Trophoblast cell (in vitro differentiated cells and primary cell): ENCODE results near the gene ZC3H15. TPM values are rescaled to one million over a fixed set of nuclear protein-coding genes. Genes with fewer than 3 reads are reported as not detected.
"Not testable (repeated sequence)": the region's sequence is repeated elsewhere in the genome, so short reads cannot be mapped to it uniquely, and the experiment has no call there.

Source experiments
- DNase-seq, 2 donors: peaks; one replicate each; pipeline ENCODE4 v3.0.0-alpha.2; 2016
- H2AFZ ChIP-seq: 2 replicates; pipeline ENCODE4 v1.6.1; 2013; ENCODE audit warnings: low read length, moderate library complexity, mild to moderate bottlenecking; ENCODE audit not compliant: insufficient read depth, poor library complexity
- H2AK5ac ChIP-seq: 2 replicates; pipeline ENCODE4 v1.6.1; 2013; ENCODE audit warnings: mild to moderate bottlenecking, low read length
- H2BK120ac ChIP-seq: 2 replicates; pipeline ENCODE4 v1.6.1; 2013; ENCODE audit warnings: low read length, mild to moderate bottlenecking, moderate library complexity; ENCODE audit not compliant: insufficient read depth, poor library complexity
- H2BK12ac ChIP-seq: 2 replicates; pipeline ENCODE4 v1.6.1; 2013; ENCODE audit warnings: mild to moderate bottlenecking, low read length, moderate library complexity
- H2BK5ac ChIP-seq: 2 replicates; pipeline ENCODE4 v1.6.1; 2013; ENCODE audit warnings: low read length, low read depth, moderate library complexity, mild to moderate bottlenecking; ENCODE audit not compliant: poor library complexity
- H3K14ac ChIP-seq: 2 replicates; pipeline ENCODE4 v1.6.1; 2013; ENCODE audit warnings: mild to moderate bottlenecking, low read length
- H3K18ac ChIP-seq: 2 replicates; pipeline ENCODE4 v1.6.1; 2013; ENCODE audit warnings: mild to moderate bottlenecking, low read length
- H3K23ac ChIP-seq: 2 replicates; pipeline ENCODE4 v1.6.1; 2013; ENCODE audit warnings: low read length
- H3K27ac ChIP-seq: 2 replicates; pipeline ENCODE4 v1.5.1; 2013; ENCODE audit warnings: low read depth, mild to moderate bottlenecking, inconsistent platforms, low read length, moderate library complexity
- H3K27me3 ChIP-seq: 2 replicates; pipeline ENCODE4 v1.6.1; 2013; ENCODE audit warnings: inconsistent platforms, mild to moderate bottlenecking, low read length, moderate library complexity; ENCODE audit not compliant: insufficient read depth
- H3K36me3 ChIP-seq, 2 experiments: 1 replicate in 1 of 2; 2 replicates in 1 of 2; pipeline ENCODE4 v1.6.1; 2013; ENCODE audit warnings: low read length in 2 of 2, mild to moderate bottlenecking in 2 of 2, moderate library complexity in 1 of 2; ENCODE audit not compliant: insufficient read depth in 2 of 2, control insufficient read depth in 1 of 2
- H3K4ac ChIP-seq: 2 replicates; pipeline ENCODE4 v1.6.1; 2013; ENCODE audit warnings: low read depth, mild to moderate bottlenecking, low read length, moderate library complexity
- H3K4me1 ChIP-seq, 2 experiments: 1 replicate in 1 of 2; 2 replicates in 1 of 2; pipeline ENCODE4 v1.6.1; 2013; ENCODE audit warnings: low read length in 2 of 2, mild to moderate bottlenecking in 2 of 2, moderate library complexity in 1 of 2; ENCODE audit not compliant: insufficient read depth in 2 of 2, control insufficient read depth in 1 of 2
- H3K4me2 ChIP-seq: 2 replicates; pipeline ENCODE4 v1.6.1; 2013; ENCODE audit warnings: inconsistent platforms, mild to moderate bottlenecking, low read length, moderate library complexity
- H3K4me3 ChIP-seq: 2 replicates; pipeline ENCODE4 v1.5.1; 2013; ENCODE audit warnings: mild to moderate bottlenecking, low read depth, low read length, inconsistent platforms
- H3K79me1 ChIP-seq: one replicate; pipeline ENCODE4 v1.6.1; 2013; ENCODE audit warnings: low read length
- H3K79me2 ChIP-seq: 2 replicates; pipeline ENCODE4 v1.6.1; 2013; ENCODE audit warnings: low read length, mild to moderate bottlenecking; ENCODE audit not compliant: control insufficient read depth, insufficient read depth, poor library complexity
- H3K9ac ChIP-seq: 2 replicates; pipeline ENCODE4 v1.6.1; 2013; ENCODE audit warnings: mild to moderate bottlenecking, low read length
- H3K9me3 ChIP-seq: 2 replicates; pipeline ENCODE4 v1.6.1; 2013; ENCODE audit warnings: low read depth, mild to moderate bottlenecking, control low read depth, inconsistent platforms, low read length; ENCODE audit not compliant: insufficient read depth
- H4K12ac ChIP-seq: 2 replicates; pipeline ENCODE4 v1.6.1; 2013; ENCODE audit warnings: low read depth, mild to moderate bottlenecking, low read length, moderate library complexity
- H4K8ac ChIP-seq: 2 replicates; pipeline ENCODE4 v1.6.1; 2013; ENCODE audit warnings: low read depth, mild to moderate bottlenecking, low read length, moderate library complexity
- H4K91ac ChIP-seq: one replicate; pipeline ENCODE4 v1.6.1; 2013; ENCODE audit warnings: low read depth, mild to moderate bottlenecking, low read length, moderate library complexity
- WGBS: extraction: QIAGEN DNeasy Blood & Tissue Kit; methylation state at CpG from one replicate; pipeline ENCODE4 v1.1.7; 2013; ENCODE audit warnings: missing lambda C conversion rate; ENCODE audit not compliant: insufficient read length, insufficient coverage; ENCODE audit errors: extremely low coverage; 5-methylcytosine and 5-hydroxymethylcytosine counted together
- polyA plus RNA-seq: library from polyadenylated mRNA; stranded (reverse); fragments of 200-250 nt; gene quantifications from 2 replicates; pipeline ENCODE4 v1.2.3, GENCODE V29; 2013

The ZC3H15 gene
- 62.1 and 64.6 TPM in 2 replicates for polyA plus RNA-seq

- H2BK5ac ChIP-seq = peak within 1 kb of the TSS; percentile 24
- WGBS = no CpG with 5 or more reads among the region's 63 CpGs
- DNase-seq = peak; percentile 98 to 99
- H3K18ac ChIP-seq = peak within 1 kb of the TSS; percentile 18
- H2AK5ac ChIP-seq = peak within 1 kb of the TSS; percentile 24
- H2AFZ ChIP-seq = peak within 1 kb of the TSS; percentile 38
- H3K4me1 ChIP-seq = no peaks in the 10 kb centered on the region
- H3K36me3 ChIP-seq = no peaks in the 10 kb centered on the region
- H3K27ac ChIP-seq = peak within 1 kb of the TSS; percentile 86
- H3K4me2 ChIP-seq = peak within 1 kb of the TSS; percentile 93
- H3K79me2 ChIP-seq = peaks cover 17% of the 10 kb centered on the region
- H3K4ac ChIP-seq = peak within 1 kb of the TSS; percentile 44
- peak within 1 kb of the TSS; percentile 19 for H3K14ac ChIP-seq
- H3K27me3 ChIP-seq = no peaks in the 10 kb centered on the region
- H3K23ac ChIP-seq = no peak within 1 kb of the TSS
- peaks cover 9% of the 10 kb centered on the region for H3K79me1 ChIP-seq
- H4K12ac ChIP-seq = peak within 1 kb of the TSS; percentile 34
- H2BK120ac ChIP-seq = peak within 1 kb of the TSS; percentile 59
- peak within 1 kb of the TSS; percentile 93 for H3K9ac ChIP-seq
- peak within 1 kb of the TSS; percentile 80 for H4K8ac ChIP-seq
- no peaks in the 10 kb centered on the region for H3K9me3 ChIP-seq
- H2BK12ac ChIP-seq = peak within 1 kb of the TSS; percentile 12
- peak within 1 kb of the TSS; percentile 90 for H3K4me3 ChIP-seq
- peak within 1 kb of the TSS; percentile 44 for H4K91ac ChIP-seq
Observed at GRCh38 chr2:186485871-186486650, at the start of gene ZC3H15. TSS of gene ZC3H15 (plus strand) at chr2:186486260. CDS start at chr2:186486383, 123 bp downstream.

- H4K8ac ChIP-seq = no peak overlapping the region
Observed at GRCh38 chr2:186437719-186438118, 48.3 kb upstream of the ZC3H15 start.

GRCh38 chr2:186439673-186440095, 46.4 kb upstream of the ZC3H15 start:
- H3K18ac ChIP-seq, H3K4me1 ChIP-seq, H3K14ac ChIP-seq, DNase-seq, H2BK120ac ChIP-seq, H3K27ac ChIP-seq, H3K4me2 ChIP-seq, H4K12ac ChIP-seq, H3K27me3 ChIP-seq, H3K4ac ChIP-seq, H3K23ac ChIP-seq, H4K91ac ChIP-seq, H3K79me2 ChIP-seq, H3K9ac ChIP-seq, H2AK5ac ChIP-seq, H2BK5ac ChIP-seq, H2BK12ac ChIP-seq, H2AFZ ChIP-seq, H3K79me1 ChIP-seq, H3K4me3 ChIP-seq, H3K36me3 ChIP-seq, H4K8ac ChIP-seq: not testable (repeated sequence)
- WGBS = no CpG with 5 or more reads among the region's 5 CpGs
- peaks cover 12% of the 10 kb centered on the region for H3K9me3 ChIP-seq

More at GRCh38 chr2:186437719-186438118, 48.3 kb upstream of the ZC3H15 start:
- H3K18ac ChIP-seq = no peak overlapping the region
- no peak overlapping the region for H2AK5ac ChIP-seq
- H3K27ac ChIP-seq = no peak overlapping the region
- H3K23ac ChIP-seq = no peak overlapping the region
- no peaks in the 10 kb centered on the region for H3K27me3 ChIP-seq
- H3K4me1 ChIP-seq = no peaks in the 10 kb centered on the region
- no peak overlapping the region for H3K9ac ChIP-seq
- no peak overlapping the region for H4K91ac ChIP-seq
- no peak overlapping the region for H3K14ac ChIP-seq
- no peak for DNase-seq
- H3K79me2 ChIP-seq = no peaks in the 10 kb centered on the region
- H2AFZ ChIP-seq = no peak overlapping the region
- no peak overlapping the region for H4K12ac ChIP-seq
- no peaks in the 10 kb centered on the region for H3K36me3 ChIP-seq
- H3K4me3 ChIP-seq = no peak overlapping the region
- no peaks in the 10 kb centered on the region for H3K79me1 ChIP-seq
- no peak overlapping the region for H2BK12ac ChIP-seq
- WGBS = no CpG with 5 or more reads among the region's 6 CpGs
- no peak overlapping the region for H3K4ac ChIP-seq
- peaks cover 12% of the 10 kb centered on the region for H3K9me3 ChIP-seq
- H3K4me2 ChIP-seq = no peak overlapping the region
- H2BK5ac ChIP-seq = no peak overlapping the region
- no peak overlapping the region for H2BK120ac ChIP-seq

GRCh38 chr2:186440506-186440905, 45.6 kb upstream of the ZC3H15 start:
- H3K79me2 ChIP-seq = no peaks in the 10 kb centered on the region
- no peak overlapping the region for H2BK120ac ChIP-seq
- no peak overlapping the region for H2AK5ac ChIP-seq
- H3K9ac ChIP-seq = no peak overlapping the region
- H2BK12ac ChIP-seq = no peak overlapping the region
- H3K4me1 ChIP-seq = no peaks in the 10 kb centered on the region
- no peak overlapping the region for H4K91ac ChIP-seq
- H3K27ac ChIP-seq = no peak overlapping the region
- no peak overlapping the region for H4K12ac ChIP-seq
- peaks cover 10% of the 10 kb centered on the region for H3K9me3 ChIP-seq
- no peaks in the 10 kb centered on the region for H3K27me3 ChIP-seq
- H2BK5ac ChIP-seq = no peak overlapping the region
- no peak overlapping the region for H3K23ac ChIP-seq
- H3K4me2 ChIP-seq = no peak overlapping the region
- no CpG with 5 or more reads among the region's 3 CpGs for WGBS
- no peak overlapping the region for H3K4me3 ChIP-seq
- no peak overlapping the region for H4K8ac ChIP-seq
- no peaks in the 10 kb centered on the region for H3K36me3 ChIP-seq
- H3K18ac ChIP-seq = no peak overlapping the region
- no peak overlapping the region for H3K14ac ChIP-seq
- H2AFZ ChIP-seq = no peak overlapping the region
- H3K4ac ChIP-seq = no peak overlapping the region
- no peaks in the 10 kb centered on the region for H3K79me1 ChIP-seq
- peak in 1 of 2 donors; percentile 6 for DNase-seq
